H54 (cell line): ENCODE measurements around the gene ZBTB8A.
A peak's percentile ranks its signal among the peaks of the same experiment; 100 is the strongest.

ENCODE experiments used
- DNase-seq: peaks from one replicate; pipeline ENCODE4 v3.0.0; 2011; ENCODE audit warnings: low spot score, mixed read lengths; ENCODE audit not compliant: insufficient read length
- FAIRE-seq: peaks from 3 replicates; lab custom pipeline; 2011; peaks lifted over from hg19 to GRCh38; lab: Jason Lieb, UNC
- POLR2A ChIP-seq: IDR thresholded peaks from 2 replicates; pipeline ENCODE4 v1.6.1; 2011; ENCODE audit warnings: low read depth, mild to moderate bottlenecking, low read length

The ZBTB8A gene

GRCh38 chr1:32538887-32539583 is at the start of gene ZBTB8A:
Gene ZBTB8A, plus strand, starts transcription at chr1:32539427. Its CDS starts 53,505 bp downstream, at chr1:32592932.
- FAIRE-seq (no peak), DNase-seq (peak; percentile 54)
- no peak for TF ChIP-seq POLR2A

DNA sequence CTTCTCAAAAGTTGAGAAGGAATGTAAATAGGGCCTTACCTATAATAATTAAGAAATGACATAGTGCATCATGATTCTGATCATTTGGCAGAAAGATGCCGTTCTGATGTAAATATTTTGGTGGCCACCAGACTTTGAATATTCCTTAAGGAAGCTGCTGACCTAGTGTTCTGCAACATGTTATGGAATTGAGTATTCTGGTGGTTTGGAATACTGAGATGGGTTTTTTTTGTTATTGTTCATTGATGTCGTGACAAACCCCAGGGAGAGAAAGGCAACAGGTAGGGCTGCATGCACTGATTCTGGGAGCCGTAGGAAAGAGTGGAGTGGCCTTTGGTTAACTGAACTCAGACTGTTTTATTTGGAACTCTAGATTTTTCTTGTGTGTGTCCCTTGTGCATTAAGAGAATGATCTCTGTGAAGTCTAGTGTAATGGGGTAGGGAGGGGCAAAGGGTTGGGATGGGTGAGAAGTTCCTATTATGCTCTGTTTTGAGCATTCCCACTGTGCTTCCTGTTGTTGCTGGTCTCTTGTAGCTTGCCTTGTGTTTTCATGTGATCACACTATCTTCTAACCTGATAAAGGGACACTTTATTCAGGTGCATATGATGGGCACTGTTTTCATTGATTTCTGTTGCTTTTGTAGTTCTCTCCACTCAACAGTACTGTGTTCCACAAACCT is 49.3 kb upstream of the ZBTB8A start:
- no peak for TF ChIP-seq POLR2A
- no peak for FAIRE-seq
- no peak for DNase-seq

DNA sequence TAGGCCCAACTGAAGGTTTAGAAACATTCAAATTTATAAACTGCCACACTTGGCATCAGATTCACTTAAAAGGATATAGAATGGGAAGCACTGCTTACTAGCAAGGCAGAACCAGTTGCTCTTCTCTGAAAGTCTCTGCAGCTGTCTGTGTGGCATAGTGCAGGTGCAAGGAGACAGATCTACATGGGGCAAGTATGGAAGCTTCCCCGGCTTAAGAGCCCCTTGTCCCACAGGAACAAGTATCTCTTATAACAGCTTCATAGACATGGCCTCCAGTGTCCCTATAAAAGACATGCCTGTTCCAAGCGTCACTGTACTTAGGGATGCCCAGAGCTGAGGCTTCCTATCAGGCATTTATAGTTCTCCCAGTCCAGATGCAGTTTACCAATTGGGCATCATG is 47.8 kb upstream of the ZBTB8A start:
- FAIRE-seq, result no peak
- no peak for DNase-seq
- no peak for TF ChIP-seq POLR2A

DNA sequence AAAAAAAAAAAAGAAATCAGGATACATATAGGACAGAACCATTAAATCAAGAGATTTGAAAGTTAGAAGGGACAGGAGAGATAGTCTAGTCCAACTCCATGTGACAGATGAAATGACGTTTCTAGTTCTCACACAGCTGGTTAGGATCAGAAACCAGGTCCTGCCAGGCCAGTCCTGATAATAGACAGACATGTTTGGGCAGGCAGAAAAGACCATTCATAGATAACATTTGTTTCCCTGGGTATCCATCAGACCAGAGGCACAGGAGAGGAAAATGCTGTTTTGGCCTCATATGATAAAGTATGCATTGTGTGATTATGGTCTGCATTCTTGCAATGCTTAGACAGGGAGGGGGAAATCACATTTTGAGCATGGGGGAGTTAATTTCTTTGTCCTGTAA is 45.0 kb upstream of the ZBTB8A start:
- DNase-seq (no peak), FAIRE-seq (no peak)

DNA sequence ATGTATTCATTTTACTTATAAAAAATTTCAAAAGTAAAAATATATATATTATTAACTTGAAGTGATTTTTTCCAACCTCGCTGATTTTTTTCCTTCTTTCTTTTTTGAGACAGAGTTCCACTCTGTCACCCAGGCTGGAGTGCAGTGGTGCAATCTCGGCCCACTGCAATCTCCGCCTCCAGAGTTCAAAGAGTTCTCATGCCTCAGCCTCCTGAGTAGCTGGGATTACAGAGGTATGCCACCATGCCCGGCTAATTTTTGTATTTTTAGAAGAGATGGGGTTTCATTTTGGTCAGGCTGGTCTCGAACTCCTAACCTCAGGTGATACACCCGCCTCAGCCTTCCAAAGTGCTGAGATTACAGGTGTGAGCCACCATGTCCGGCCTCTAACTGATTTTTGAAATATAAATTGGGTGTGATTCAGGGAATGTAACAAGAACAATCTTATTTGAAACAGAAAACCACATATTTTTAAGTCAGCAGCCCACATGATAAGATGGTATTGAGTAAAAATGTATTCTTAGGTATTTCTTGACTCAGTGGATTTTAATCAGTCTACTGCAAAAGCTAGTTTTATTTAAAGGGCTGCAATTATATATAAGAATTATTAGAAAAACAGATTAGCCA is 44.4 kb upstream of the ZBTB8A start:
- no peak for FAIRE-seq
- no peak for DNase-seq
- no peak for TF ChIP-seq POLR2A

More for the DNA sequence above, 45.0 kb upstream of the ZBTB8A start:
- TF ChIP-seq POLR2A, result no peak

GRCh38 chr1:32496127-32496526 is 43.1 kb upstream of the ZBTB8A start:
- no peak for FAIRE-seq
- DNase-seq, result no peak
- TF ChIP-seq POLR2A, result no peak

DNA sequence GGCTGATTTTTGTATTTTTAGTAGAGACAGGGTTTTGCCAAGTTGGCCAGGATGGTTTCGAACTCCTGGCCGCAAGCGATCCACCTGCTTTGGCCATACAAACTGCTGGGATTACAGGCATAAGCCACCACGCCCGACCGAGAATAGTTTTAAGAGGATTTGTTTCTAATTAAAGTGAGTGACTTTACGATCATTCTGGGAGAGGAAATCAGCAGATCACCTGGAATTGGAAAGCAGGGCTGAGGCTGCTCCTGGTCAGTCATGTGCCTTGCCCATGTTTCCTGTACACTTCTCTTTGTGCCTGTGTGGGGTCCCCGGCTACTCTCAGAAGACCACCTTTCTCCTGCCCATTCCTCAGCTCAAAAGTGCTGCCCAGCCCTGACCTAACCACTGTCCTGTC is 40.5 kb upstream of the ZBTB8A start:
- no peak for FAIRE-seq
- no peak for TF ChIP-seq POLR2A
- DNase-seq, result no peak

- no peak; the same call in 1 of the 2 replicates for TF ChIP-seq POLR2A
- no peak for FAIRE-seq
- peak; percentile 77 for DNase-seq
Observed at GRCh38 chr1:32500387-32501209, 38.6 kb upstream of the ZBTB8A start.

DNA sequence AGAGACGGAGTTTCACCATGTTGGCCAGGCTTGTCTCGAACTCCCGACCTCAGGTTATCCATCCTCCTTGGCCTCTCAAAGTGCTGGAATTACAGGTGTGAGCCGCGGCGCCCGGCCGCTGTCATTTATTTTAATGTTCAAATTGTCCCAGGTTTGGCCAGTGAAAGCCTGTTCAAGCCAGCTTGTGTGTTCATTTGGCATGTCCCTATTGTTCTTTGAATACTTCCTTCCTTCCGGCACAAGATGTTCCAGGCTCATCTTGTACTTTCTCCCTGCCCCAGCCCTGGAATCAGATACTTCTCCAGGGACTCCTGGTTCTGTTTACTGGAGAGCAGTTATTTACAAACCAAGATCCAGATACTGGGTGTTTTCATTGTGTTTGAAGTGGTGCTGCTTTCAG is 37.4 kb upstream of the ZBTB8A start:
- TF ChIP-seq POLR2A, result no peak
- FAIRE-seq (no peak), DNase-seq (no peak)

DNA sequence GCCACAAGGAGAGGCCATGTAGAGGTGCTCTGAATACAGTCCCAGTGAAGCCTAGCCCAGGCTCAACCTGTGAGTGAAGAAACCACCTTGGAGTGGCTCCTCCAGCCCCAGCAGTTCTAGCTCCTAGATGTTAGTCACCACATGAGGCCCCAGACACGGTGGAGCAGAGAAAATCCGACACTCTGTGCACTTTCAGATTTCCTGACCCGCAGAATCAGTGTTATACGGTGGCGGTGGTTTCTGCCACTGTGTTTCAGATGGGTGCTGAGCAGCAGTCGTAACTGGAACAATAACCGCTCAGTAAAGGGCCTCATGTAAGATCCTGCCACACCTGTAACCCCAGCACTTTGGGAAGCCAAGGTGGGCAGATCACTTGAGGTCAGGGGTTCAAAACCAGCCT is 36.1 kb upstream of the ZBTB8A start:
- no peak for FAIRE-seq
- TF ChIP-seq POLR2A, result no peak
- no peak for DNase-seq

DNA sequence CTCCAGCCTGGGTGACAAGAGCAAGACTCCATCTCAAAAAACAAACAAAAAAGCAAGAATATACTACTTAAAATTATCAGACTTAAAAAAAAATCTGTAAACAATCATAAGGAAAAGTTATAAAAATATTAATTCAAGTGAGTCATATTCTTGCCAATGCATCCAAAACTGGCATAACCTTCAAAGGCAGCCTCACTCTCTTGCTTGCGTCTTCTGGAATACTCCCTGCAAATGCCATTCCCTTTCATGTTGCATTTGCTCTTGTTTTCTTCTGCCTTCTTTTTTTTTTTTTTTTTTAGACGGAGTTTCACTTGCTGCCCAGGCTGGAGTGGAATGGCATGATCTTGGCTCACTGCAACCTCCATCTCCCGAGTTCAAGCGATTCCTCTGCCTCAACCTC is 32.2 kb upstream of the ZBTB8A start:
- FAIRE-seq (no peak), DNase-seq (no peak)
- TF ChIP-seq POLR2A, result no peak

DNA sequence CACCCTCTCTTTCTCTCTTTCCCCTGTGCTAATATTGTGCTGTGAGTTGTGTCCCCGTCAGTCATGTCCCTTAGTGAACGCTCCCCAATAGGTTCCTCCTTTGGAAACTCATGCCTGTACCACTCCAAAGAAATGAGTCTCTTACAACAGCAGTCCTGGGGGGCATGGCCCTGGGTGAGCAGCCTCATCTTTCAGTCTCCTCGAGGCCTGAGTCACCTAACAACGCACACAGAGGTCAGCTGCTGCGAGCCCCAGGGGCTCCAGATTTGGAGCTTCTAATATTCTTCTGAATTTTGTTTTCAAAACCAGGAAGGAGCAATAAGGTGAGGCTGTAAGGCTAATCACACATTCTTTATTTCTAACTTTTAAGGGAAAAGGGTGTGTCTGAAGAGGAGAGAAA is 30.5 kb upstream of the ZBTB8A start:
- TF ChIP-seq POLR2A, result no peak
- FAIRE-seq (peak; percentile 65), DNase-seq (peak; percentile 69)

DNA sequence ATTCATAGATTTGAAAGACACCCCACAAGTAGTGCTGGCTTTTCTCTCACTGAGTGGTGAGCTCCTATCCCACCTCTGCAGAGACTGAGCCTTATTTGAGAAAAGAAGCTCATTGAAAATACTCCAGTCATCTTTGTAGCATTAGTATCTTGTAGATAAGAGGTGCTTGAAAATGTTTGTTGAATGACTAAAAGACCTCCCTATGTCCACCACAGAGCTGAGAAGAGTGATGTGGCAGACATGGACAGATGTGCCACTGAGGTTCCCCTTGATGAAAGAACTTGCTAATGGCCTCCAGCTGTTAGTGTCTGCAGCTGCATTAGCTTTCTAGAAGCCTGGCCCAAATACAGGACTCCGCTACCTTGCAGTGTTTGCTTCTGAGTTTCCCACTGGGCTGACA is 29.3 kb upstream of the ZBTB8A start:
- FAIRE-seq (no peak), DNase-seq (no peak)
- no peak for TF ChIP-seq POLR2A

GRCh38 chr1:32516402-32516801 is 22.8 kb upstream of the ZBTB8A start:
- FAIRE-seq (no peak), DNase-seq (no peak)
- TF ChIP-seq POLR2A, result no peak
